GM19035 (cell line): ENCODE measurements around the gene PNKD.

ENCODE experiments used
- ATAC-seq: cut with Tn5 transposase; IDR thresholded peaks from one replicate; pipeline ENCODE4 v1.9.1; 2021; ENCODE audit not compliant: unreplicated experiment

PNKD gene

DNA sequence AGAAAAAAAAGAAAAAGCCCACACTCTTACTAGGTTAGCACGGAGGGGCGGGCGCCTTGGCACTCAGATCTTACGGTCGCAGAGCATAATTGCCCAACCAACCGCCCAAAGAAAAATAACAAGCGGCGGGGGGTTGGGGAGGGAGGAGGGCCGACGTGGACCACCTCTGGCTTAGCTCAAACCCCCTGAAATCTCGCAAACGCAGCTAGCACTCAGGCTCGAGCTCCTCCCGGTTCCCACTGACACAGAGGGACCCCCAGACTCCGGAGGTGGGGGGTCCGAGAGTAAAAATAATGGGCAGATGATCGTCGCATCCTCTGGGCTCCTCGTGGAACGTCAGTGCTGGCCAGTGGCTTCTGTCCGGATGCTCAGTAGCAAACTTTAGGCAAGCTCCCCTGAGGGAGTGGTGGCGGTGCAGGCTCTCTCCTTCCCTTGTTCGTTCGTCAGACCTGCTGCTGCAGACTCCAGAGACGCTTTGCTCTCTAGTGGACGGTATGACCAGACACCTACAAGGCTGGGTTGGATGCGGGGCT, 98.4 kb downstream of the PNKD start:
- ATAC-seq = no peak

DNA sequence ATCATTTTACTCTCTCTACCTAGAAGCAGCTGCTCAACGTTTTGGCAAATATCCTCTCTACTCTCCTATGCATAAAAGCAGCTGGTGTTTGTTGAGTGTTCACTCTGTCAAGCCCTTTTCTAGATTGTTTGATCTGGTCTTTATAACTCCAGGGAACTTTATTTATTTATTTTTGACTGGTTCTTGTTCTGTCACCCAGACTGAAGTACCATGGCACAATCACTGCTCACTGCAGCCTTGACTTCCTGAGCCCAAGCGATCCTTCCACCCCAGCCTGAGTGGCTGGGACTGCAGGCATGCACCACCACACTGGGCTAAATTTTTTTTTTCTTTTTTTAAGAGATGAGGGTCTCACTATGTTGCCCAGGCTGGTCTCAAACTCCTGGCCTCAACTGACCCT, 99.0 kb downstream of the PNKD start:
- ATAC-seq = no peak

DNA sequence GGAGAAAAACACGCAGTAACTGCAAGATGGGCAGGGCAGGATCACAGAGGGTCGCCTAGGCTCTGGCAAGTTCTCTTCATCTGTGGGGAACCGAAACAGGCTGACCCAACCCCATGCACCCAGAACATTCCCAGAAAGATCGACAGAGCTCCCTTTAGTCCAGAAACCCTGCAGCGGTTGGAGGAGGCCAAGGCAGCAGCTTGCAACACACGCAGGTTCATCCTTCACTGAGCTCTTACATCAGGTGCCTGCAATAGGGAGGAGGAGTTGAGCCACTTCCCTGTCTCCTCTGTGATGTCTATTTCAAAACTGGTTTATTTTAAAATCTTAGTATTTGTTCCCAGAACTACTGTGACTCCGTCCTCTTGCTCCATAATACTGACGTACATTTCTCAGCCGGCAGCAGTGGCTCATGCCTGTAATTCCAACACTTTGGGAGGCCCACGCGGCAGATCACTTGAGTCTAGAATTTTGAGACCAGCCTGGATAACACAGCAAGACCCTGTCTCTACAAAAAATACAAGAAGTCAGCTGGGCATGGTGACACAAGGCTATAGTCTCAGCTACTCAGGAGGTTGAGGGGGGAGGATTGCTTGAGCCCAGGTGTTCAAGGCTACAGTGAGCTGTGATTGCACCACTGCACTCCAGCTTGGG, 100.2 kb downstream of the PNKD start:
- no peak for ATAC-seq

GRCh38 chr2:218371983-218372350, 101.6 kb downstream of the PNKD start:
- no peak for ATAC-seq

DNA sequence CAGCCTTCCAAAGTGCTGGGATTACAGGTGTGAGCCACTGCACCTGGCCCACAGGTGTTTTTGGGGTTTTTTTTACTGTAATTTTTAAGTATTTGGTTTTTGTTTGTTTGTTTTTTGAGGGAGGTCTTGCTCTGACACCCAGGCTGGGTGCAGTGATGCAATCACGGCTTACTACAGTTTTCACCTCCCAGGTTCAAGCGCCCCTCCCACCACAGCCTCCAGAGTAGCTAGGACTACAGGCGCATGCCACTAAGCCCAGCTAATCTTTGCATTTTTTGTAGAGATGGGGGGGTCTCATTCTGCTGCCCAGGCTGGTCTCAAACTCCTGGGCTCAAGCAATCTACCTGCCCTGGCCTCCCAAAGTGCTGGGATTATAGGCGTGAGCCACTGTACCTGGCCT, 104.5 kb downstream of the PNKD start:
- no peak for ATAC-seq

DNA sequence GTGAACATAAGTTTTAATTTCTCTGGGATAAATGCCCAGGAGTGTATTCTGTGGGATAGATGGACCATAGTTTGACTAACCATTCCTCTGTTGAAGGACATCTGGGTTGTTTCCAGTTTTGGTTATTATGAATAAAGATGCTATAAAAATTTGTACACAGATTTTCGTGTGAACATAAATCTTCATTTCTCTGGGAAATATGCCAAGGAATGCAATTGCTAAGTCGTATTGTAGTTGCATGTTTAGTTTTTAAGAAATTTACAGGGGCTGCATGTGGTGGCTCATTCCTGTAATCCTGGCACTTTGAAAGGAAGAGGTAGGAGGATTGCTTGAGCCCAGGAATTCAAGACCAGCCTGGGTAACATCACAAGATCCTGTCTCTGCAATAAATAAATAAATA, 104.9 kb downstream of the PNKD start:
- no peak for ATAC-seq

DNA sequence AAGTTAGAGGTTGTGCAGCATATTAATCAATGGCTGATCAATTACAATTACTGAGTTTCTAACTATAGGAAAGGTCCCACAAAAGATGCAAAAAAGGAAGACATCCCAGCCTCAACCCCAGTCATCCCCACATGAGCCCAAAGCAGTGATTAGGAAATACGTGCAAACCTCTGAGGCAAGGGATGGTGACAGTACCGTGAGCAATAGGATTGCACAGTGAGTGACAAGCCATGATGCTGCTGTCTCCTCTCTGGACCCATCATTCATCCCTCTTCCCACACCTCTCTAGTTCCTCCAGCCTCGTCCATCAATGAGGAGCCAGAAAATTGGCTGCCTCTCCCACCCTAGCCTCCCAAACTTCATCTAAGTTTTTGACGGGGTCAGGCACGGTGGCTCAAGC, 107.7 kb downstream of the PNKD start:
- ATAC-seq = no peak

GRCh38 chr2:218381916-218382366, 111.6 kb downstream of the PNKD start, which contains the start of gene SLC11A1:
SLC11A1 (plus strand) TSS chr2:218382273; CDS start chr2:218382369, 96 bp downstream.
- ATAC-seq = no peak

DNA sequence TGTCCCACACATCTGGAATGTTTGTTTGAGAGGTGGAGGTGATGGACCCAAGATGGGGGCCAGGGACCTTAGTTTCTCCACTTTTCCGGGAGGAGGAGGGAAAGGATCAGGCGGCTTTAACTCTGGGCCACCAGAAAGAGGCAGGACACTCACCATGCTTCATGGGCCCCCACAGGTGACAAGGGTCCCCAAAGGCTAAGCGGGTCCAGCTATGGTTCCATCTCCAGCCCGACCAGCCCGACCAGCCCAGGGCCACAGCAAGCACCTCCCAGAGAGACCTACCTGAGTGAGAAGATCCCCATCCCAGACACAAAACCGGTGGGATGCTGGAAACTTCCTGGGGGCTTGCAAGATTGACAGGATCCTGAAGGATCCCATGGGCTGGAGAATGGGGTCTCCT, 112.5 kb downstream of the PNKD start:
- no peak for ATAC-seq

DNA sequence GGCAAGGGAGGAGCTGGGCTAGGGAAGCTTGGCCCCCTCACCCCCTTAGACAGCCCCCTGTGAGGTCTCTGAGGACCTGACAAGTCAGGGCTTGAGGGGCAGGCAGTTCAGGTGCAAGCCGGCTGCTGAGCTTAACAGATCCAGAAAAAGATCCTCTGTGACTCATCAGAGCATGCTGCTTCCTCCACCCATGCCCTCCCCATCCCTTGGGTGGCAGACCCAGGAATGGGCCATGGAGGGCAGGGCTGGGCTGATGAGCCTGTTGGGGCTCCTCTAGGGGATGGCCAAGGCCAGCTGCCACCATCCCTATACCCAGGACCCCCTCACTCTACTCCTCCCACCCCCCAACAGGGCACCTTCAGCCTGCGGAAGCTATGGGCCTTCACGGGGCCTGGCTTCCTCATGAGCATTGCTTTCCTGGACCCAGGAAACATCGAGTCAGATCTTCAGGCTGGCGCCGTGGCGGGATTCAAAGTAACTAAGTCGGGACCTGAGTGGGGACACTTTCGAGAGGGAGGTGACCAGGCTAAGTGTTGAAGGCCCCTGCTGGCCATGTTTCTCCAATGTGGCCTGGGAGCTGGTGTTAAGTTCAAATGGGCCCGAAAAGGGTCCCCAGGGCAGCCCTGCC, 113.7 kb downstream of the PNKD start:
- ATAC-seq = no peak

GRCh38 chr2:218384975-218385374, 114.7 kb downstream of the PNKD start:
- no peak for ATAC-seq

DNA sequence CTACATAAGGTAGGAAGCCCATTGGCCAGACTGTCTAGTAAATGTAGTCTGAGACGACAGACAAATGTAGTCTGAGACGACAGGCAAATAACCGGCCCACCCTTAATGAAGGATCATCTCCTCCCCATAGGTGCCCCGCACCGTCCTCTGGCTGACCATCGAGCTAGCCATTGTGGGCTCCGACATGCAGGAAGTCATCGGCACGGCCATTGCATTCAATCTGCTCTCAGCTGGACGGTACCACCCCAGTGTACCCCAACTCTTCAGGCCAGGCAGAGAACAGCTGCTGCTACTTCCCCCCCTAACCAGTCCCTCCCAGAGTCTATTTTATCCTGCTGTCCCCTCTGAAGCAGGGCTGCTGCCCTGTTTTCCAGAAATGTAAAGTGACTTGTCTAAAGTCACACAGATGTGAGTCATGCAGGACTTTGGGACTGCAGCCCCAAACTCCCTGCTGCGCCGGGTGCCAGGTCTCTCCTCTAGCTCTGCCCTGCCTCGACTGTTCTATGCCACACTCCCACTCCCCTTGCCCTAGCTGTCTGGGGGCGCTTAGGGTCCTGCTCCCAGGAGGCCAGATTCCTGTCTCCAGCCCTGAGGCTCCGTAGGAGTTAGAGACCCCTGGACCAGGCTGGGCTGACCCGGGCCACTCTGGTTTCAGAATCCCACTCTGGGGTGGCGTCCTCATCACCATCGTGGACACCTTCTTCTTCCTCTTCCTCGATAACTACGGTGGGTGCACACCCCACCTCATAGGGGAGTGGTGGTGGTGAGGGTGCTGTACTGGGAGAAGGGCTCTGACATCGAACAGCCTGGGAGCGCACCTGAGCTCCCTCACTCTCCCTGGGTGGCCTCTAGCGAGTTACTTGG, 116.4 kb downstream of the PNKD start:
- no peak for ATAC-seq

DNA sequence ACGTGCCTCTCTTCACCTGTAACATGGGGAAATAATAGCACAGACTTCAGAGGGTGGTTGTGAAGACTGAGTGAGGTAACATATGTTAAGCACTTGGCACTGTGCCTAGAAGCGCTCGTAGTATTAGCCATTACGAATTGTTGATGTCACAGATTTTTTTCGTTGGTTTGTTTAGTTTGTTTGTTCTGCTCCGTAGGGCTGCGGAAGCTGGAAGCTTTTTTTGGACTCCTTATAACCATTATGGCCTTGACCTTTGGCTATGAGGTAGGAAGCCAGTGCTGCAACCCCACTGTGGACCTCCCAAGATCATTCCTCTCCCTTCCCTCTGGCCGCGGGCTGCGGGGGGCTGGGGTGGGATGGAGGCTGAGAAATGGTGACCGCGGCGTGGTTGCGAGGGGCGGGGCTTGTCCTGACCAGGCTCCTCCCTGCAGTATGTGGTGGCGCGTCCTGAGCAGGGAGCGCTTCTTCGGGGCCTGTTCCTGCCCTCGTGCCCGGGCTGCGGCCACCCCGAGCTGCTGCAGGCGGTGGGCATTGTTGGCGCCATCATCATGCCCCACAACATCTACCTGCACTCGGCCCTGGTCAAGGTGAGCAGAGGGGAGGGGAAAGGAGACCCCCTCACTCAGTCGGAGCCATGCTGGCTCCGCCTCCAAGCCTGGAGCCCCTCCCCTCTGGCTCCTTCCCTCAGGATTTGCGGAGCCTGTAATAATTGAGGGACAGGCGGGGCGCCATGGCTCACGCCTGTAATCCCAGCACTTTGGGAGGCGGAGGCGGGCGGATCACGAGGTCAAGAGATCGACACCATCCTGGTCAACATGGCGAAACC, 117.3 kb downstream of the PNKD start:
- ATAC-seq = no peak

- ATAC-seq = no peak
Measured at GRCh38 chr2:218389333-218390150, 119.2 kb downstream of the PNKD start.

- no peak for ATAC-seq
Measured at GRCh38 chr2:218391202-218391601, 120.9 kb downstream of the PNKD start.

DNA sequence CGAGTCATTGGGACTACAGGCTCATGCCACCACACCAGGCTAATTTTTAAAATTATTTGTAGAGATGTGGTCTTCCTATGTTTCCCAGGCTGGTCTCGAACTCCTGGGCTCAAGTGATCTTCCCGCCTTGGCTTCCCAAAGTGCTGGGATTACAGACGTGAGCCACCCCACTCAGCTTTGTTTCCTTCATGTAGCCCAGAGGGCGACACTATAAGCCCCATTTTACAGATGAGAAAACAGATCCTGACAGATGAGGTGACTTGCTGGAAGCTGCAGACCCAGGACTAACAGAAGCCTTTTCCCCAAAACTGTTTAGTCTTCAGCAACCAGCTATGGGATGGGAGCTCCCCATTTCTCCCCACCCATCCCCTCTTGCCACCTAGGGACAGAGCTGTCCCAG, 122.1 kb downstream of the PNKD start:
- ATAC-seq = no peak

GRCh38 chr2:218392891-218393462, 122.7 kb downstream of the PNKD start:
- no peak for ATAC-seq

- no peak for ATAC-seq
Measured at GRCh38 chr2:218393750-218394290, 123.5 kb downstream of the PNKD start.
